ENCODE data around the gene PDE4D. TPM values are rescaled to one million over a fixed set of nuclear protein-coding genes. Genes with fewer than 3 reads are reported as not detected.

The PDE4D gene
- total RNA-seq, 1 donor from 2014 or later, result 2.3 TPM

- DNase-seq (ENCODE audit: low spot score), result no peak
- H3K27ac Mint-ChIP-seq, result no peak overlapping the region
- Histone ChIP-seq H3F3A (ENCODE audit: low read depth) (no peaks in the 10 kb centered on the region), H3K79me2 (ENCODE audit: low read depth) (no peaks in the 10 kb centered on the region), H3K4me2 (no peak overlapping the region), H3K4me1 (no peaks in the 10 kb centered on the region), H4K20me1 (ENCODE audit: low read depth) (no peaks in the 10 kb centered on the region), H3K4me3 (no peak overlapping the region), H3K27me3 (no peaks in the 10 kb centered on the region), H2AFZ (replicated peaks) (no peak overlapping the region), H3K36me3 (no peaks in the 10 kb centered on the region), H3K9me3 (ENCODE audit: low read depth) (no peaks in the 10 kb centered on the region), H3K9ac (no peak overlapping the region), H3K27ac (no peak overlapping the region)
- TF ChIP-seq EZH2phosphoT487 (IDR thresholded peaks at IDR 0.05), result no peak
- TF ChIP-seq CTCF (IDR thresholded peaks at IDR 0.05), result no peak
- TF ChIP-seq EZH2 (IDR thresholded peaks at IDR 0.05), result no peak
- no peaks in the 10 kb centered on the region for H3K9me3 Mint-ChIP-seq
- no peaks in the 10 kb centered on the region for H3K27me3 Mint-ChIP-seq (ENCODE audit: insufficient read depth, low read depth)
- H3K36me3 Mint-ChIP-seq, result no peaks in the 10 kb centered on the region
- H3K4me3 Mint-ChIP-seq, result no peak overlapping the region
- H3K4me1 Mint-ChIP-seq, result peaks cover 5% of the 10 kb centered on the region
Observed at GRCh38 chr5:59098743-59099142, 794.8 kb downstream of the PDE4D start.

DNA sequence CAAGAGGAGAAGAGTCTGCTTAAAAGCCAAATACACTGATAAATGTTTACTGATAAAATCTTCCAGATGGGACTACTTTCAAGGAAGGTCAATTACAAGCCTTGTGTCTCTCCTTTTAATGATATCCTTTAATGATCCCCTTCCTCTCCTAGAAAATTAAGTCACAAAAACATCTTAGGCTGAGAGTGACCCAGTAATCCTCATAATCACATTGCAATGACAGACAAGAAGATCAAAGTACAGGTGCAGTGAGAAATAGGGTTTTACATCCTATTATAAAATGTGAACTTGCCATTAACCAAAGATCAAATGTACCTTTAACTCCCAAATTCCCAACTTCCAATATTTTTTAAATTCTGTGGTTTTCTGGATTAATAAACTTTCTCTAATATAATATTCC, 795.8 kb downstream of the PDE4D start:
- no peak overlapping the region for H3K4me3 Mint-ChIP-seq
- TF ChIP-seq CTCF (IDR thresholded peaks at IDR 0.05) (no peak), EZH2 (IDR thresholded peaks at IDR 0.05) (no peak), EZH2phosphoT487 (IDR thresholded peaks at IDR 0.05) (no peak)
- H3K27ac Mint-ChIP-seq, result no peak overlapping the region
- no peaks in the 10 kb centered on the region for H3K36me3 Mint-ChIP-seq
- no peak overlapping the region for H3K9ac ChIP-seq
- H3K27me3 Mint-ChIP-seq (ENCODE audit: insufficient read depth, low read depth), result no peaks in the 10 kb centered on the region
- H3K4me1 Mint-ChIP-seq, result peaks cover 2% of the 10 kb centered on the region
- H3K9me3 Mint-ChIP-seq, result no peaks in the 10 kb centered on the region
- no peaks in the 10 kb centered on the region for H3F3A ChIP-seq (ENCODE audit: low read depth)
- H3K27me3 ChIP-seq, result no peaks in the 10 kb centered on the region
- H3K79me2 ChIP-seq (ENCODE audit: low read depth), result no peaks in the 10 kb centered on the region
- no peak overlapping the region for H3K4me2 ChIP-seq
- no peak overlapping the region for H3K27ac ChIP-seq
- H3K36me3 ChIP-seq, result no peaks in the 10 kb centered on the region
- no peaks in the 10 kb centered on the region for H4K20me1 ChIP-seq (ENCODE audit: low read depth)
- no peak overlapping the region for H2AFZ ChIP-seq (replicated peaks)
- H3K4me1 ChIP-seq, result no peaks in the 10 kb centered on the region
- no peak overlapping the region for H3K4me3 ChIP-seq
- no peak for DNase-seq (ENCODE audit: low spot score)
- H3K9me3 ChIP-seq (ENCODE audit: low read depth), result no peaks in the 10 kb centered on the region

DNA sequence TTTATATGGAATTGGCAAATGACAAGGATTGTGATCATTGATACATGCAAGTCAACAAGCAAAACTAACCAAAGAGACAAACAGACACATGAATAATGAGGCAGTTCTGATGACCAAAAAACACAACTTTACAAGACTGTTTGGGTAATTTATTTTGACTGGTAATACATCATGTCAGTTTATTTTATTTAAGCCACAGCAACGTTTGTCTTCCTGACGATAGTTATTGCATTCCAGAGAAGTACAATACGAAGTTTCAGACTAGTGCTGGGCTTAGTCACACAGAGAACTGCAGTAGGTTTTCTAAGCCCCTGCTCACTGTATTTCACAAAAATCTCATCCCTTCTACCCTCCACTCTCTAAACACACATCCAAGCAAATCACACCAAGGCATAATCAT, 796.4 kb downstream of the PDE4D start:
- no peak for TF ChIP-seq EZH2 (IDR thresholded peaks at IDR 0.05)
- TF ChIP-seq CTCF (IDR thresholded peaks at IDR 0.05), result no peak
- TF ChIP-seq EZH2phosphoT487 (IDR thresholded peaks at IDR 0.05), result no peak
- Histone ChIP-seq H3K9ac (no peak overlapping the region), H3K4me3 (no peak overlapping the region), H3K36me3 (no peaks in the 10 kb centered on the region), H3K4me2 (no peak overlapping the region), H3F3A (ENCODE audit: low read depth) (no peaks in the 10 kb centered on the region), H2AFZ (replicated peaks) (no peak overlapping the region), H4K20me1 (ENCODE audit: low read depth) (no peaks in the 10 kb centered on the region), H3K4me1 (no peaks in the 10 kb centered on the region), H3K27me3 (no peaks in the 10 kb centered on the region), H3K79me2 (ENCODE audit: low read depth) (no peaks in the 10 kb centered on the region), H3K27ac (no peak overlapping the region), H3K9me3 (ENCODE audit: low read depth) (no peaks in the 10 kb centered on the region)
- no peaks in the 10 kb centered on the region for H3K36me3 Mint-ChIP-seq
- no peaks in the 10 kb centered on the region for H3K27me3 Mint-ChIP-seq (ENCODE audit: insufficient read depth, low read depth)
- DNase-seq (ENCODE audit: low spot score), result no peak
- no peaks in the 10 kb centered on the region for H3K9me3 Mint-ChIP-seq
- H3K27ac Mint-ChIP-seq, result no peak overlapping the region
- peaks cover 2% of the 10 kb centered on the region for H3K4me1 Mint-ChIP-seq
- no peak overlapping the region for H3K4me3 Mint-ChIP-seq

All from neural progenitor cell (in vitro differentiated cells).